Stimulated activated CD8-positive, alpha-beta memory T cell treated with anti-CD3 and anti-CD28 coated beads, Interleukin-2, amount 100 ng/mL, for 48 hours (primary cell): ENCODE measurements around the gene STXBP4.
"Not testable (repeated sequence)": the region's sequence is repeated elsewhere in the genome, so short reads cannot be mapped to it uniquely, and the experiment has no call there.

Source experiments
- DNase-seq, 2 donors: peaks; one replicate each; pipeline ENCODE4 v3.0.0-alpha.2; 2020; ENCODE audit warnings: low read depth in 2 of 2

The STXBP4 gene

DNA sequence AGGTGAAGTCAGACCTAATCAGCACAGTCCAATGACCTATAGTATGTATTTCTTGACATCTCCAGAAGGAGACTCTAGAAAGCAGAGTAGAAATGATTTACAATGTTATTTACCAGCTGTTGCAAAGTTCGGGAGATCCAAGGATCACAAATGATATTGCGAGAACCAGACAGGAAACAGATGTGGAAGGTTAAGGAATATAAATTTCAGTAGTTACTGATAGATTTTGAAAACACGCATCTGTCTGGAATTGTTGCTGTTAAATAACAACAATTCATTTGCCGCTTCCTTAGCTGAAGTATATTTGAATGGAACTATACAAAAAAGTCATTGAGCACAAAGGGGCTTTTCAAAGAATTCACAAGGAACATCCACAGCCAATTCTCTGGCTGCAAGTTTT is 72.0 kb downstream of the STXBP4 start:
- no peak for DNase-seq

DNA sequence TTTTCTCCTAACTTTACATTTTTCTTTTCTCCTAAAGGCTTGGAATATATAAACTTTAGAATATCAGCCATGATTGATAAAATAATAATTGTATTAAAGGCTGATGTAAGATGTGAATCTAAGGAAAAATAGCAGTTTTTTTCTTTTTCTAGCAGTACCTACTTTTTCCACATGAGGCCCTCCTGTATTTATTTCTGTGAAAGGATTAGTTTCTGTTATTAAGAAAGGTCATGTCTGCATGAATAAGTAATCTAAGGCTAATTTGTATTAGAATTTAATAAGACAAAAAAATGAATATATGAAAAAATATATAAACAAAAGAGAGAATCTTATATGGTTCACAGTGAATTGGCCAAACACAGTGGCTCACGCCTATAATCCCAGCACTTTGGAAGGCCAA is 85.3 kb downstream of the STXBP4 start:
- no peak for DNase-seq

DNA sequence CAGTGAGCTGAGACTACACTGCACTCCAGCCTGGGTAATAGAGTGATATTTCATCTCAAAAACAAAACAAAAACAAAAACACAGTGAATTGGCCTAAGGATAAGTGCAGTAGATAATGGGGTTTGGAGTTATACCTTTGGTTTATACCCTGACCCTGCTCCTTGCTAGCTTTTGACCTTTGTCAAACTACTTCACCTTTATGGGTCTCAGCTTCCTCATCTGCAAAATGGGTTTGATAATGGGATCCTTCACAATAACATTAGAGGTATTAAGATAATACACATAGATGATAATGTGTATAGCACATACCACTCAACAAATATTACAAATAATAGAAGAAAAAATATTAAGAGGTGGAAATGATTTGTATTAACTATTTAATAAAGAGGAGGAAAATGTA is 85.9 kb downstream of the STXBP4 start:
- DNase-seq, result no peak

DNA sequence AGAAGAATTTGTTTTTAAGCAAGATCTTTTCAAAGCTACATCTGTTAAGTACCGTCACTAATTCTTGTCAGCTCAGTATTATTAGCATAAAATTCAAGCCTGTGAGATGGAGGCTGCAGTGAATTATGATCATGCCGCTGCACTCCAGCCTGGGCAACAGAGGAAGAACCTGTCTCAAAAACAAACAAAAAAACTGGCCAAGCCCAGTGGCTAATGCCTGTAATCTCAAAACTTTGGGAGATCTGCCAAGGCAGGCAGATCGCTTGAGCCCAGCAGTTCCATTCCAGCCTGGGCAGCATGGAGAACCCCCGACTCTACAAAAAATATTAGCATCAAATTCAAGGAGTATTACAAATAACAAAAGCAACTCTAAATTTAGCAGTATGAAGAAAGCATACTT is 88.0 kb downstream of the STXBP4 start:
- DNase-seq, result no peak

DNA sequence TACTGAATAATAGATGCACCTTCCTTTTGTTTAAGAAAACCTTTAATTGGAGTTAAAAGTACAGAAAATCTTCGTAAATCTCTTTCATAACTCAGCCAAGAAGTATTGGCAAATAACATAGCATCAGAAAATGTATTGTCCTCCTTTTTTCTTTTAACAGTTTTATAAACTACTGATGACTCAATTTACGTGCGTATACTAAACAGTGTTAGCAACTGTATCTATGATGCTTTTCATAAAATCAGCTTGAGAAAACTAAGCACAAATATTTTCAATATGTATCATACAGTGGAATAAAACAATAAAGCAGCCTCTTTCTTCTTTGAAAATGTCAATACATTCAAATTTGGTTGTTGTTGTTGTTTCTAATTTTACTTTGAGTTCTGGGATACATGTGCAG is 88.6 kb downstream of the STXBP4 start:
- DNase-seq, result no peak

DNA sequence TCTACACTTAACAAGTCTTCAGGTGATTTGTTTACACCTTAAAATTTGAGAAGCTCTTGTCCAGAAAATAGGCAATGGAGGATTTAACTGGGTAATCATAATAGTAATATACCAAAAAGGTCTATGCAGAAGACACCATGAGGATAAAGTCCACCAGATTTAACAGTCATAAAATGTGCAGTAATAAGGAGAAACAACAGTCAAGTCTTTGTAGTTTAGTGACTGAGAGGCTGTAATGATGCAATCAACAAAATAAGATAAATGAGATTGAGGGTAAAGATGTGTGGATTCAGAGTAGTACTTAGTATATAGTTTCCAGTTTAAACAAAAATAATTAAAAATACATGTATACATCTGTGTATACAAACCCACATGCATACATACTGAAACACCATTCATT is 91.2 kb downstream of the STXBP4 start:
- no peak for DNase-seq

DNA sequence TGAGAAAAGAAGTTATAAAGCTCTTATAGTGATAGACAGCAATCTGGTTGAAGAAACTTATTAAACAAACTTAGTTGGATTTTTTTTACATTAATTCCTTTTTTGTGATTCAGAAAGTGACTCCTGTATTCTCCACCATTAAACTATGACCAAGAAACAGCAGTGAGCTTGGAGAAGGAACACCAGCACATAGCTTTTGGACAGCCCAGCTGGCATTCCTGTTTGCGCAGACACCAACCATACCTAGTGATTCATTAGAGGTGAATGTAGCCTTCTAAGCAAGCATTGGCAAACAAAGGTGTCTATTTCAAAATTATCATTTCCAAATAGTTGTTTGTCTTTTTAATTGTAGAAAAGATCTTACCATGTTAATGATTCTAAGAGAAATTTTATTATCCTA is 94.4 kb downstream of the STXBP4 start:
- DNase-seq, result no peak

DNA sequence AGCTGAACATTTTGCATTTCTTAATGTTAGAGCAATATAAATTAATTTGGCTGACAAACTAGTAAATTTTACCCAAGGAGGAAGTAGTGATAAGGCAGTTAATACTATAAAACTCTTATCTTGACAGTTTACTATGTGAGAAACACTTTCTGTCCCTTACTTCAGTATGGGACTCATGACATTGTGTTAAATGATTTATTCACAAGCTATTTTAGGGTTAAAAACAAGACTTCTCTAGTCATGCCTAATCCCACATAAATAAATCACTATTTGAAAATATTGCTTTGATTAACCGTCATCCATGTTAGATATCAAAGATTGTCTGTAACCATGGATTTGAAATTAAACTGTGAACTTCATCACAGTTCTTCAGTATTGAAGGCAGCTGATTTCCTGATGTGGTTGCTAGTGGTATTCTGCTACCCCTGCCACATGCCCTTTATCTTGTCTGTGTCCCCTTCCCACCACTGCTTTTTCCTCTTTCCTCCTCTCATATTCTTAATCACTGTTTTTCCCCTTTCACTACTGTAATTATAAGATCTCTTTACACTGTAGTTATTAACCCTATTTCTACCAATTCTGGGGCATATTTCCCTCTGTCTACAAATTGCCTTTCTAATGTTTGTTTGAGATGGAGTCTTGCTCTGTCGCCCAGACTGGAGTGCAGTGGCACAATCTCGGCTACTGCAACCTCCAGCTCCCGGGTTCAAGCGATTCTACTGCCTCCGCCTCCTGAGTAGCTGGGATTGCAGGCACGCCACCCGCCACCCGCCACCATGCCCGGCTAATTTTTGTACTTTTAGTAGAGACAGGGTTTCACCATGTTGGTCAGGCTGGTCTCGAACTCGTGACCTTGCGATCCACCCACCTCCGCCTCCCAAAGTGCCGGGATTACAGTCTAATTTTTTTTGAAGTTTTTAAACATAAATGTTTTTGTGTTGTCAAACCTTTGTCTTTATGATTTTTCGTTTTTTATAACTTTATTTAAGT is 95.6 kb downstream of the STXBP4 start:
- DNase-seq, result no peak

DNA sequence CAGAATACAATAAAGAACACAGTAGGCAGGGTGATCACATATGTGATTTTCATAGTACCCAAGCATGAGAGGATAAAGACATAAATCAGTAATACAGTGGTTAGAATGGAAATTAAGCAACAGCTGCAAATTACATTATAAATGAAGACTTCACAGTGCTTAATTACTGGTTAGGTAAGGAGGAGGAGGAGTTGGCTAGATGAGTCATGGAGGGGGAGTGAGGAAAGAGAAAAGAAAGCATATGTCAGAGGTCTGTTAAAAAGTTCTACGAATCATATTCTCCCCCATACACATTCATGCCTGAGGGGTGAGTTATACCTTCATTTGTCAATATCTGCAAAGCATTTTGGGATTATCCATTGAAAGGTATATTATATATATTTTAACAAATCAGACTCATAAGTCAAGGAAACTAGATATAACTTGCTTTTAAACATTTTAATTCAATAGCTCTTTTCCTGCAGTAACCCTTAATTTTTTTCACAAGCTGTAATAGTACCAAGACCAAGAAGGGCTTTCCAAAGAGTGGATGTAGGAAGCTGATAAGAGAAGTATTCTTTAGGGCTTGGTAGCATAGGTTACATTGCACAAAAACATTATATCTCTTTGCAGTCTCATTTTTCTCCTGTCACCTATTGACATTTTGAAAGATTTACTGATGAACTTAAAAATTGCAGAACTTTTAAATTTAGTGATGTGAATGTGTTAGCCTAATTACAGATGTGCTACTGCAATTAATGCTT is 99.3 kb downstream of the STXBP4 start:
- DNase-seq, result no peak

DNA sequence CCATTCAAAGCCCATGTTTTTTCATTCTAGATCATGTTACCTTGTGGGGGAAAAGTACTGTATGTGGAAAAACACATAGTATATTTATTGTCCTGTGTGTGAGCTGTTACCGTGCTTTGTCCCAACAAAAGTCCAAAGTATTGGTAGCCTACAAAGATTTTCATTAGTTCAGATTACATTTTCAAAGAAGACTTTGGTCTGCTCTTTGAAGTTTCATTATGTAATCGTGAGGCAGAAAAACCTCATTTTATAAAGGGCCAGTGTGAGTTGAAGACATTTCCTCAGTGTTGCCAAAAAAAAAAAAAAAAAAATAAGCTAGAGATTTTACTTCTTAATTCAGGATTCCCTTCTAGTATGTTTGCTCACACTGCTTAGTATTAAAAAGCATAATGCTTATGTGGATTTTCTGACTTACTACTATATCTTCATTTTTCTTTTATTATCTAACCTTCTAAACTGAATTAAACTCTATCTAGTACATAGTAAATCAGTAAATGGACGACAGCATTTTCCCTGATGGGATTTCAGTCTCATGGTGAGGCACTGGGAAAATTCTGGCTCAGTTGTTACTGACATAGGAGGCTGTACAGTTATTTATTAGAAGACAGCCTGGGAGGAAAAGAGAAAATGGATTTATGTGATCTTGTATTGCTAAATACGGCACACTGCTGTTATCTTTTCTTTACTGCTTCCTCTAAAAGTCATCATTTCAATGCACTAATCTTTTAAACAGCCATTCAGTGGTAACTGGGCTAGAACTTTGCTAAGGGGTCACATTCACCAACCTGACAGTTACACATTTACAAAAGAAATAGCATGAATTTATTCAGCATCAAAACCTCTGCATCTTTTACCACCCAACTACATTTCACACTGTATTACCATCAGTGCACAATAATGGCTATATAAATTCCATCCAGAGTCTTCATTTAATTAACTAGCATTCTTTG is 100.6 kb downstream of the STXBP4 start:
- DNase-seq, result no peak

DNA sequence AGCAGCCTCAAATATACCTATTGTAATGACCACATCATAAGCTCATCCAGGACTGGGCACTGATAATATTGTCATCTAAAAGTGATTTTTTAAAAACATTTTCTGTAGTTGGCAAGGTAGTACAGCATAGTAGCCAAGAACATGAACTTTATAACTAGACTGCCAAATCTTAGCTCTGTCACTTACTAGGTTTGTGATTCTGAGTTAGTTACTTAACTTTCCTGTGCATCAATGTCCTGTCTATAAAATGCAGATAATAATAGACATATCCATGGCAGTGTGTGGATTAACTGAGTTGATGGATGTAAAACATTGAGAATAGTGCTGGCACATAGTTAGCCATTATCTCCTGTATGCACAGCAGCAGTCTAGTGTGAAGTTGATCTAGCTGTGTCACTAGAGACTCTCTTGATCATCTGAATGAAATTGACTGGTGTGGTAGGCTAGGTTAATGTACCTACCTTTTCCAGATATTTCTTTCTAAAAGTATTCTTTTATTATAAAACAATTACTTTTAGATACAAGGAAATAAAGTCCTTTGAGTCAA is 101.5 kb downstream of the STXBP4 start:
- DNase-seq, result no peak

DNA sequence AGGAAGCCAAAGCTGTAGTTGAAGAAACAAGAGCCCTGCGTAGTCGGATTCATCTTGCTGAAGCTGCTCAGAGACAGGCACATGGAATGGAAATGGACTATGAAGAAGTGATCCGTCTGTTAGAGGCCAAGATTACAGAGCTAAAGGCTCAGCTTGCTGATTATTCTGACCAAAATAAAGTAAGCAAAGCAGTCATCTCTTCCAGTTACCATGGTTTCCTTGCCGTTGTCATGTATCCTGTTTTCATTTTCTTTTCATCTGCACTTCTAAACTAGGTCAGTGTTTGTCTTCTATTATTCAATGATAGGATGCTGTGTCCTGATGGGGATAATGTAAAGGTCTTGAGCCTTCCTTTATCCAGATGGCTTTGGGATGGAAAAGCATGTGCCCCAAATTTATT is 104.3 kb downstream of the STXBP4 start:
- DNase-seq, result no peak

DNA sequence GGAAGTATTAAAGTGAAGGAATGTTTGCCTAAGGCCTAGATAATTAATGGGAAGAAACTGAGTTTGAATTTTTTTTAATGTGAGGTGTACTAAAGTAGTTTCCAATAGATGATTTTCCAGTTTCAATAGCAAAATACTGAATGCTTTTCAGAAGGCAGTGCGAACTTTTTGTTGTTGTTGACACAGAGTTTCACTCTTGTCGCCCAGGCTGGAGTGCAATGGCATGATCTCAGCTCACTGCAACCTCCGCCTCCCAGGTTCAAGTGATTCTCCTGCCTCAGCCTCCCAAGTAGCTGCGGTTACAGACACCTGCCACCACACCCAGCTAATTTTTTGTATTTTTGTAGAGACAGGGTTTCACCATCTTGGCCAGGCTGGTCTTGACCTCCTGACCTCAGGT is 104.9 kb downstream of the STXBP4 start:
- DNase-seq, result not testable (repeated sequence)

DNA sequence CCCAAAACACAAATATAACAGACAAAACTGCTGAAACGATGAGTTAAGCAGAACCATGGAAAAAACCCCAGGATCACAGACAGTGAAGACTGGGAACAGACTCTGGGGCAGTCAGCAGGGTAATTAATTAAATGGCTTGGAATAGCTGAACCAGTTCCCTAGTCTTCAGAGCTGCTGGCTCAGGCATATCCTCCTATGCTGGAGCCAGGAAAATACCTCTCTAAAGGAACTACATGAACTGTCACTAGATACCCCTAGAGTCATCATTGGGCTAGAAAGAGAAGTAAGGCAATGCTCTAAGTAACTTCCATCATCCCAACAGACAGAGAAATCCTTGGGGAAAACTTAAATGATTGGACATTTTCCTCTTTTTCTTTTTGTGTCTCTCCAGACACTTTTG is 113.0 kb downstream of the STXBP4 start:
- DNase-seq, result no peak

DNA sequence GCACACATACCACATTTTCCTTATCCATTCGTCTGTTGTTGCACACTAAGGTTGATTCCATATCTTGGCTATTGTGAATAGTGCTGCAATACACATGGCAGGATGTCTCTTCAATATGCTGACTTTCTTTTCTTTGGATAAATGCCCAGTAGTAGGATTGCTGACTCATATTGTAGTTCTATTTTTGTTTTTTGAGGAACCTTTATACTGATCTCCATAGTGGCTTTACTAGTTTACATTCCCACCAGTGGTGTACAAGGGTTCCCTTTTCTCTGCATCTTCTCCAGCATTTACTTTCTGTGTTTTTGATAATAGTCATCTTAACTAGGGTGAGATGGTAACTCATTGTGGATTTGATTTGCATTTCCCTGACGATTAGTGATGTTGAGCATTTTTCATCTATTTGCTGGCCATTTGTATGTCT is 118.1 kb downstream of the STXBP4 start:
- no peak for DNase-seq

DNA sequence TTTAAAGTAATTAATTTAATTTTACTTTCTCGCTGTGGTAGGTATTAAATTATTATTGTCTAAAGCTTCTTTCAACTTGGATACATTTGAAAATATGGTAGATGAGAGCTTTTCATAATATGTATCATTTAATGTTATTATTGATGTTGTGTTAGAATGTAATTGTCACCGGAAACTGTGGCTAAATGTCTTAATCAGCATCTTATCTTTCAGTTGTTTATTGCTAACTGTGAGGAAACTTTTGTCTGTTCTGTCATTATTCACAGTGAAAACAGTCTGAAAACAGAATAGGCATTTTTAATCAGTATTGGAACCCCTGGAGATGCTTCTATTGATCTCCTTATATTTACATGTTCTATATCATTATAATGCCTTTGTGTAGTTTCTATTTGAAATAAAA is 120.7 kb downstream of the STXBP4 start:
- no peak for DNase-seq

DNA sequence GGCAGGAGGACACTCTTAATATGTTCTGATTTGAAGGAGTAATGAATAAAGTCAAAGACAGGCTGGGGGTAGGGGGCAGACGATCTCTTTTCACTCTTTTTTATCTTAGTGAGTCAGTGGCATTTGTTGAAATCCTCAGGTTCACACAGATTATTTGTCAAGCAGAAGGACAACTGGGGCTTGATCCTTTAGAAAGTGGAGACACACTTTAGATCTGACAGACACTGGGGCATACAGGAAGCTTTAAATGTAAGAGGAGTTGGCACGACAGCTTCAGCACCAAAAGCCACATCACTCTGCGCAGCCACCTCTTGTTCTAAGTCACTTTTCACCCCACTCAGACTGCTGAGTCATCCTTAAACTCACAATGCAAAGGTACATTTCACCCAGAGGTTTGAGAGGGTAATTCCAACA is 121.5 kb downstream of the STXBP4 start:
- peak; percentile 7 to 12 for DNase-seq

DNA sequence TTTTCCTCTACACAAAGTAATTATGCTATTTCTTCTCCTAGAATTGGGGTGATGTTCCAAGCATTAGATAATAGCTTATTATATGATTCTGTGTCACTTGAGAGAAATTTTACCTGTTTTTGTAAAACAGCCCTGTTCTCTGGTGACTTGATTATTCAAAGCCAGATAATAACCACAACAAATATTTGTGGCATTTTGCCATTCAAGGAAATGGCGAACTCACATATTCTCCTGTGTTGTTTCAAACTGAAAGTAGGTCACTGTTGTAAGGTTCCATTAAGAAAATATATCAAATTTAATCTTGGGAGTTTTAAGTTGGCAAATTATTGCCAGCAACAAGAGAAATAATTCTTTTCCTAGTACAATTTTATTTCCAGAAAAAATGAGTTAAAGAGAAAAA is 124.8 kb downstream of the STXBP4 start:
- no peak for DNase-seq

DNA sequence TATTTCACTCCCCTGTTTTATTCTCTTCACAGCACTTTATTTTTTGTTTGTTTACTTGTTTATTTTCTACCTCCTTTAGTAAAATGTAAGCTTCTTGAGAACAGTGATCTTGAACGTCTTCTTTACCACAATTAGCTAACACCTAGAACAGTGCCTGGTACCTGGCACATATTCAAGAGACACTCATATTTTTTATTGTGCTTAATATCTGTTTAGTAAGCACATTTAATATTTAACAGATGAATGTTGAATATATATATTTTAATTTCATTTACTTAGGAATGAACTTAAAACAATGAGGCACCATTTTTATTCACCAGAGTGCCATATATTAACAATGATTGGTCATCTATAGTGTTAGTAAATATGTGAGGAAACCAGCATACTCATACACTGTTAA is 130.2 kb downstream of the STXBP4 start:
- no peak for DNase-seq

DNA sequence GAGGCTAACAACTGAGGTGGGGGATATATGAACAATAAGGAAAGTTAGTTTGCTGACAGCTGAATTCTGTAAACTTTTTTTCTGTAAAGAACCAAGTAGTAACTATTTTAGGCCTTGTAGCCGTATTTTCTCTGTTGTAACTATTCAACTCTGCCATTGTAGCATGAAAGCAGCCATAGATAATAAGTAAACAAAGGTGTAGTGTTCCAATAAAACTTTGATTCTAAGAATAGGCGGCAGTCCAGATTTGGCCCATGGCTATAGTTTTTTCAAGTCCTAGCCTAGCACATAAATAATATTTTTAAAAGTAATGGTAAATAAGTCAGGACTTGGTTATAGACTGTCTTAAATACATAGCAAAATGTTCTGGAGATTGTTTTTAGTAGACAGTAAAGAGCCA is 142.0 kb downstream of the STXBP4 start:
- DNase-seq, result no peak

DNA sequence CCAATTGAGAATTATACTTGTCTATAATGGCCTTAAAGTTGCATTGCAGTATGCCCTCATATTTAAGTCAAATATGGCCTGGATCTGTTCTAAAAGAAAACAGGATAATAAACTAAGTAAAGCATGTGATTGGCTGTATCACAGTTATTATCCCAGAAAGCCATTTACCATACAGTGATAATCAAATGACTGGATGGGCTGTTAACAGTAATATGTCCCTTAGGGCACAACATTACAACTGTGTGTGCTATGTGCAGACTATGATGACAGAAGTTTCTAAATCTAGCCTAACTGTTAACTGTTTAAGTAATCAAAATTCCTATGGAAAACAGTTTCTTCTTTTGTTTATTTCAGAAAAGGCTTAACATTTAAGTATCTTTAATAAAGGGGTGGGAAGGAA is 145.7 kb downstream of the STXBP4 start:
- DNase-seq, result no peak
